ENCODE data around the gene GLI1. TPM values are rescaled to one million over a fixed set of nuclear protein-coding genes. Genes with fewer than 3 reads are reported as not detected.

Gene GLI1
- total RNA-seq, 1 donor from 2014 or later = 5.8 TPM

GRCh38 chr12:57454566-57455373 is 4.8 kb upstream of the GLI1 start, which contains the start of gene INHBE:
Gene INHBE, plus strand, starts transcription at chr12:57455307. Its CDS starts 230 bp downstream, at chr12:57455537.
- TF ChIP-seq EZH2 (IDR thresholded peaks at IDR 0.05; ENCODE audit: insufficient read depth, low read length) = no peak
- TF ChIP-seq, protein P1, sequence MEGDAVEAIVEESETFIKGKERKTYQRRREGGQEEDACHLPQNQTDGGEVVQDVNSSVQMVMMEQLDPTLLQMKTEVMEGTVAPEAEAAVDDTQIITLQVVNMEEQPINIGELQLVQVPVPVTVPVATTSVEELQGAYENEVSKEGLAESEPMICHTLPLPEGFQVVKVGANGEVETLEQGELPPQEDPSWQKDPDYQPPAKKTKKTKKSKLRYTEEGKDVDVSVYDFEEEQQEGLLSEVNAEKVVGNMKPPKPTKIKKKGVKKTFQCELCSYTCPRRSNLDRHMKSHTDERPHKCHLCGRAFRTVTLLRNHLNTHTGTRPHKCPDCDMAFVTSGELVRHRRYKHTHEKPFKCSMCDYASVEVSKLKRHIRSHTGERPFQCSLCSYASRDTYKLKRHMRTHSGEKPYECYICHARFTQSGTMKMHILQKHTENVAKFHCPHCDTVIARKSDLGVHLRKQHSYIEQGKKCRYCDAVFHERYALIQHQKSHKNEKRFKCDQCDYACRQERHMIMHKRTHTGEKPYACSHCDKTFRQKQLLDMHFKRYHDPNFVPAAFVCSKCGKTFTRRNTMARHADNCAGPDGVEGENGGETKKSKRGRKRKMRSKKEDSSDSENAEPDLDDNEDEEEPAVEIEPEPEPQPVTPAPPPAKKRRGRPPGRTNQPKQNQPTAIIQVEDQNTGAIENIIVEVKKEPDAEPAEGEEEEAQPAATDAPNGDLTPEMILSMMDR (IDR thresholded peaks at IDR 0.05; ENCODE audit: insufficient read depth, low read depth, low read length) = no peak
- H3K9ac ChIP-seq (ENCODE audit: low read length) = peak within 1 kb of the TSS; percentile 42
- H3K4me1 ChIP-seq (ENCODE audit: insufficient read depth, low read length) = peaks cover 24% of the 10 kb centered on the region
- DNase-seq (ENCODE audit: low read depth) = peak; percentile 59
- Mint-ChIP-seq H3K4me3 (ENCODE audit: unreplicated experiment) (peak within 1 kb of the TSS; percentile 86), H3K36me3 (ENCODE audit: low read depth, unreplicated experiment) (no peaks in the 10 kb centered on the region), H3K27ac (ENCODE audit: unreplicated experiment) (peak within 1 kb of the TSS; percentile 98), H3K9me3 (ENCODE audit: unreplicated experiment) (peaks cover 9% of the 10 kb centered on the region), H3K4me1 (ENCODE audit: low read depth, unreplicated experiment) (peaks cover 44% of the 10 kb centered on the region), H3K27me3 (ENCODE audit: low read depth, unreplicated experiment) (peaks cover 4% of the 10 kb centered on the region)
- peak within 1 kb of the TSS; percentile 55 for H2AFZ ChIP-seq (ENCODE audit: low read depth, low read length)
- H3K27me3 ChIP-seq (ENCODE audit: insufficient read depth, low read length) = peaks cover 5% of the 10 kb centered on the region
- no peaks in the 10 kb centered on the region for H3K9me3 ChIP-seq (ENCODE audit: insufficient read depth, low read depth, low read length)
- H3K4me2 ChIP-seq (ENCODE audit: low read length) = peak within 1 kb of the TSS; percentile 28
- FAIRE-seq = no peak
- no peaks in the 10 kb centered on the region for H3K79me2 ChIP-seq (ENCODE audit: insufficient read depth, low read length)
- H3K36me3 ChIP-seq (ENCODE audit: insufficient read depth, low read length) = no peaks in the 10 kb centered on the region
- no peak within 1 kb of the TSS for H3K4me3 ChIP-seq (ENCODE audit: insufficient read depth, low read depth, low read length)
- H3K27ac ChIP-seq (ENCODE audit: low read depth, low read length) = no peak within 1 kb of the TSS
- no peaks in the 10 kb centered on the region for H4K20me1 ChIP-seq (ENCODE audit: insufficient read depth, low read length)

- peaks cover 48% of the 10 kb centered on the region for H3K4me1 Mint-ChIP-seq (ENCODE audit: low read depth, unreplicated experiment)
- TF ChIP-seq, protein P1 (IDR thresholded peaks at IDR 0.05; ENCODE audit: insufficient read depth, low read depth, low read length) = no peak
- TF ChIP-seq EZH2 (IDR thresholded peaks at IDR 0.05; ENCODE audit: insufficient read depth, low read length) = no peak
- Histone ChIP-seq H3K79me2 (ENCODE audit: insufficient read depth, low read length) (no peaks in the 10 kb centered on the region), H3K27me3 (ENCODE audit: insufficient read depth, low read length) (peaks cover 5% of the 10 kb centered on the region), H3K4me3 (ENCODE audit: insufficient read depth, low read depth, low read length) (no peak overlapping the region), H4K20me1 (ENCODE audit: insufficient read depth, low read length) (no peaks in the 10 kb centered on the region), H3K4me1 (ENCODE audit: insufficient read depth, low read length) (peaks cover 27% of the 10 kb centered on the region), H3K27ac (ENCODE audit: low read depth, low read length) (no peak overlapping the region), H3K9me3 (ENCODE audit: insufficient read depth, low read depth, low read length) (no peaks in the 10 kb centered on the region), H3K9ac (ENCODE audit: low read length) (no peak overlapping the region), H3K36me3 (ENCODE audit: insufficient read depth, low read length) (no peaks in the 10 kb centered on the region), H2AFZ (ENCODE audit: low read depth, low read length) (peak overlapping the region; percentile 55), H3K4me2 (ENCODE audit: low read length) (peak overlapping the region; percentile 28)
- FAIRE-seq (no peak), DNase-seq (ENCODE audit: low read depth) (no peak)
- no peaks in the 10 kb centered on the region for H3K36me3 Mint-ChIP-seq (ENCODE audit: low read depth, unreplicated experiment)
- peaks cover 2% of the 10 kb centered on the region for H3K9me3 Mint-ChIP-seq (ENCODE audit: unreplicated experiment)
- no peaks in the 10 kb centered on the region for H3K27me3 Mint-ChIP-seq (ENCODE audit: low read depth, unreplicated experiment)
- H3K27ac Mint-ChIP-seq (ENCODE audit: unreplicated experiment) = peak overlapping the region; percentile 98
- H3K4me3 Mint-ChIP-seq (ENCODE audit: unreplicated experiment) = peak overlapping the region; percentile 86
Measured at GRCh38 chr12:57455374-57456144, 4.0 kb upstream of the GLI1 start.

All from astrocyte (in vitro differentiated cells and primary cell).